Endothelial cell of umbilical vein (primary cell): ENCODE data around the gene SLC26A8. TPM values are rescaled to one million over a fixed set of nuclear protein-coding genes. Genes with fewer than 3 reads are reported as not detected.

Experiments used
- BruUV-seq: library from RNA; stranded (reverse); fragments of 400-500 nt; replicated peaks from 2 replicates; lab custom pipeline; 2021; lab: Mats Ljungman, UMichigan
- CTCF ChIA-PET: fragments of 300-600, 350-600 bp; sonication (Branson Sonifier 250); formaldehyde crosslinking; loops from one replicate; lab custom pipeline; 2021; ENCODE audit warnings: antibody characterized with exemption, inconsistent platforms; lab: Charles Lee
- POLR2A ChIA-PET: fragments of 300-600, 350-600 bp; sonication (Branson Sonifier 250); formaldehyde crosslinking; loops from one replicate; lab custom pipeline; 2021; ENCODE audit warnings: antibody characterized with exemption, inconsistent platforms; lab: Charles Lee
- DNase-seq: peaks from one replicate; pipeline ENCODE4 v3.0.0-alpha.2; 2011; ENCODE audit warnings: low read depth, low spot score
- FAIRE-seq: peaks from 2 replicates; lab custom pipeline; 2011; peaks lifted over from hg19 to GRCh38; lab: Jason Lieb, UNC
- H2AFZ ChIP-seq: 2 replicates; pipeline ENCODE4 v1.6.0; 2012; ENCODE audit warnings: low read depth, low read length, control low read depth, inconsistent platforms
- H3K27ac ChIP-seq: 2 replicates; pipeline ENCODE4 v1.5.1; 2011; ENCODE audit warnings: low read depth, mild to moderate bottlenecking, control low read depth, low read length, moderate library complexity; ENCODE audit not compliant: insufficient read depth
- H3K27me3 ChIP-seq, 2 experiments: 2 replicates each; pipeline versions ENCODE4 v1.6.0 to v1.6.1; 2011; ENCODE audit warnings: low read length in 2 of 2, mixed read lengths in 1 of 2; ENCODE audit not compliant: control insufficient read depth in 2 of 2, insufficient read depth in 2 of 2
- H3K36me3 ChIP-seq, 2 experiments: 2 replicates in 1 of 2; 3 replicates in 1 of 2; pipeline ENCODE4 v1.5.1; 2011; ENCODE audit warnings: low read length in 2 of 2, mild to moderate bottlenecking in 1 of 2, moderate library complexity in 1 of 2; ENCODE audit not compliant: control insufficient read depth in 2 of 2, insufficient read depth in 2 of 2; ENCODE audit errors: extremely low read depth in 1 of 2
- H3K4me1 ChIP-seq: 3 replicates; pipeline ENCODE4 v1.5.1; 2011; ENCODE audit warnings: mild to moderate bottlenecking, low read length; ENCODE audit not compliant: control insufficient read depth, insufficient read depth; ENCODE audit errors: extremely low read depth
- H3K4me2 ChIP-seq: 2 replicates; pipeline ENCODE4 v1.6.1; 2011; ENCODE audit warnings: low read length, control low read depth, mixed read lengths; ENCODE audit not compliant: insufficient read depth
- H3K4me3 ChIP-seq, 3 experiments: fragments of 200-600 bp in 1 of 3; sonication (generic), shearing (Covaris generic) in 1 of 3; replicated peaks in 1 of 3; 2 replicates each; pipeline ENCODE4 v1.5.1; 2011 to 2016; ENCODE audit warnings: control low read depth in 3 of 3, low read length in 3 of 3, mild to moderate bottlenecking in 2 of 3, inconsistent platforms in 1 of 3, low read depth in 1 of 3, moderate library complexity in 1 of 3; ENCODE audit not compliant: insufficient read depth in 1 of 3
- H3K79me2 ChIP-seq: 2 replicates; pipeline ENCODE4 v1.6.0; 2012; ENCODE audit warnings: low read length, inconsistent platforms; ENCODE audit not compliant: control insufficient read depth, insufficient read depth
- H3K9ac ChIP-seq: replicated peaks from 2 replicates; pipeline ENCODE3; 2011; ENCODE audit warnings: low read length, control low read depth; ENCODE audit not compliant: insufficient read depth; ENCODE audit errors: extremely low read depth
- H3K9me1 ChIP-seq: replicated peaks from 3 replicates; pipeline ENCODE4 v1.6.0; 2011; ENCODE audit warnings: mild to moderate bottlenecking, low read length; ENCODE audit not compliant: control insufficient read depth, insufficient read depth; ENCODE audit errors: extremely low read depth
- H3K9me3 ChIP-seq: replicated peaks from 2 replicates; pipeline ENCODE4 v1.5.1; 2012; ENCODE audit warnings: low read length, inconsistent platforms; ENCODE audit not compliant: control insufficient read depth, insufficient read depth
- H4K20me1 ChIP-seq: replicated peaks from 2 replicates; pipeline ENCODE3; 2011; ENCODE audit warnings: mild to moderate bottlenecking, low read length; ENCODE audit not compliant: control insufficient read depth, insufficient read depth; ENCODE audit errors: extremely low read depth
- EZH2 ChIP-seq: IDR thresholded peaks from 2 replicates; pipeline ENCODE4 v1.6.1; 2012; ENCODE audit warnings: borderline replicate concordance, low read depth, mild to moderate bottlenecking, moderate library complexity, low read length, inconsistent platforms; ENCODE audit not compliant: severe bottlenecking
- FOS ChIP-seq: IDR thresholded peaks from 2 replicates; pipeline ENCODE4 v1.6.1; 2011; ENCODE audit warnings: mild to moderate bottlenecking, low read length, moderate library complexity, borderline replicate concordance; ENCODE audit not compliant: insufficient read depth
- GATA2 ChIP-seq: IDR thresholded peaks from 2 replicates; pipeline ENCODE4 v1.7.0; 2011; ENCODE audit warnings: low read depth, mild to moderate bottlenecking, moderate library complexity, mixed read lengths, low read length; ENCODE audit not compliant: insufficient read length, insufficient read depth
- JUN ChIP-seq: IDR thresholded peaks from 2 replicates; pipeline ENCODE4 v1.6.1; 2011; ENCODE audit warnings: borderline replicate concordance, low read depth; ENCODE audit not compliant: insufficient read length, insufficient read depth
- MYC ChIP-seq: IDR thresholded peaks from one replicate; pipeline ENCODE4 v1.6.1; 2011; ENCODE audit warnings: mild to moderate bottlenecking, low read depth, low read length
- POLR2A ChIP-seq: IDR thresholded peaks from 2 replicates; pipeline ENCODE4 v1.6.1; 2012; ENCODE audit warnings: low read depth, mild to moderate bottlenecking, control low read depth, low read length
- POLR2AphosphoS5 ChIP-seq: IDR thresholded peaks from 2 replicates; pipeline ENCODE4 v1.6.1; 2012; ENCODE audit warnings: low read depth, mild to moderate bottlenecking, control low read depth, low read length, moderate library complexity; ENCODE audit not compliant: insufficient read depth
- dilution Hi-C: fragments of 300-500 bp; cut with MboI; formaldehyde crosslinking; loops from one replicate; pipeline ENCODE4 v1.15.0; 2019; ENCODE audit warnings: low sequenced_read_pairs; ENCODE audit not compliant: extremely low pct_ligation_motif_present
- intact Hi-C: fragments of 100-400 bp; cut with micrococcal nuclease; formaldehyde crosslinking; loops from one replicate; pipeline ENCODE4 v1.10.0; 2022
- polyA plus RNA-seq, 4 experiments: library from polyadenylated mRNA; depleted of rRNA in 3 of 4; stranded (reverse) in 3 of 4; unstranded in 1 of 4; fragments of >200 nt; gene quantifications; 2 replicates each; pipeline versions ENCODE4 v1.2.1 to v1.2.3, GENCODE V29; 2011 to 2012; ENCODE audit warnings: missing spikeins in 1 of 4
- total RNA-seq: library from RNA; stranded (reverse); gene quantifications from 2 replicates; pipeline ENCODE4 v1.2.3, GENCODE V29; 2021
- TF ChIP-seq, protein P1 (sequence below), 2 donors: IDR thresholded peaks; 1 replicate in 1 of 2; 2 replicates in 1 of 2; pipeline ENCODE4 v1.5.1; 2011; ENCODE audit warnings: low read length in 2 of 2, mild to moderate bottlenecking in 2 of 2, moderate library complexity in 2 of 2, control low read depth in 1 of 2, inconsistent platforms in 1 of 2, low read depth in 1 of 2; ENCODE audit not compliant: insufficient read depth in 1 of 2; ENCODE audit errors: extremely low read depth in 1 of 2
- TF ChIP-seq, protein P2 (sequence below): IDR thresholded peaks from 2 replicates; pipeline ENCODE4 v1.6.1; 2011; ENCODE audit not compliant: insufficient read depth, insufficient read length

SLC26A8 gene
- total and polyA plus RNA-seq, 2 donors (not counting 3 experiments of a cell fraction or from before 2014, with no cell fraction given) = 0.01 TPM; not detected in 1

DNA sequence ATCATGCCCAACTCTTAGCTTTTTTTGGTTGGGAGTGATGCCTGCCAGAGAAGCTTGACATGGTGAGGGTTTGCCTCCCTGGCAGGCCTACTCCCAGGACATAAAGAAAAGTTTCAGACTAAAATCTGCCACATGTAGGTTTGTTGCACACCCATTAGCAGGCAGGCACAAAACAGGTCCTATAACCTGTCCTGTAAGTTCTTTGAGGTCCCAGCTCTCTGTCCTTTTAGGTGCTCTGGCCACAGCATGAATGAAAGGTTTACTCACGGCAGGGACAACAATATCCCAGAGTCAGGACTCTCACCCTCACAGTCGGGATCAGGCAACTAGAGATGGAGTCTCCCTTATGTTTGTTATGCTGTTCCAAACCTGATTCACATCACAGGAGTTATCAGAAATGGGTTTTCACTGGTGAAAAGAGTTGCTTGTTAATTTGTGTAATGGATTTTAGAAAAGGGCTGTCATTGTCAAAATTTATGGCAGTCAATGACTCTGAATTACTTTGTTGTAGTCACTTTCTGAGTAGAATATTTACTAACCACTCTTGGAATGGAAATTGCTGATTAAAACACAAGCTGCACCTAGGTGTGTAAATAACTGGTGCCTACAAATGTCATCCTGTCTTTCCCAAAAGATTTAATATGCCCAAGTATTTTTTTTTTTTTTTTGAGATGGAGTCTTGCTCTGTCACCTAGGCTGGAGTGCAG, 97.8 kb downstream of the SLC26A8 start:
- ChIA-PET CTCF (interaction anchor here (1.1 kb wide), 1 partner anchor 8 kb away, joined by 3 read pairs; no protein-coding TSS in a partner anchor), POLR2A (no interaction called here)
- FAIRE-seq (no peak), DNase-seq (no peak)
- Histone ChIP-seq H3K9me3 (no peaks in the 10 kb centered on the region), H3K4me2 (no peak overlapping the region), H3K9ac (no peak overlapping the region), H3K27me3 (no peaks in the 10 kb centered on the region), H2AFZ (no peak overlapping the region), H4K20me1 (no peaks in the 10 kb centered on the region), H3K9me1 (no peaks in the 10 kb centered on the region), H3K4me1 (peaks cover under 1% of the 10 kb centered on the region), H3K79me2 (no peaks in the 10 kb centered on the region), H3K4me3 (no peak overlapping the region), H3K27ac (no peak overlapping the region), H3K36me3 (no peaks in the 10 kb centered on the region)
- no TSS peak for BruUV-seq
- intact Hi-C loops = no loop called here
- TF ChIP-seq POLR2A = no peak
- no peak for TF ChIP-seq POLR2AphosphoS5
- no peak for TF ChIP-seq EZH2
- dilution Hi-C loops = no loop called here

DNA sequence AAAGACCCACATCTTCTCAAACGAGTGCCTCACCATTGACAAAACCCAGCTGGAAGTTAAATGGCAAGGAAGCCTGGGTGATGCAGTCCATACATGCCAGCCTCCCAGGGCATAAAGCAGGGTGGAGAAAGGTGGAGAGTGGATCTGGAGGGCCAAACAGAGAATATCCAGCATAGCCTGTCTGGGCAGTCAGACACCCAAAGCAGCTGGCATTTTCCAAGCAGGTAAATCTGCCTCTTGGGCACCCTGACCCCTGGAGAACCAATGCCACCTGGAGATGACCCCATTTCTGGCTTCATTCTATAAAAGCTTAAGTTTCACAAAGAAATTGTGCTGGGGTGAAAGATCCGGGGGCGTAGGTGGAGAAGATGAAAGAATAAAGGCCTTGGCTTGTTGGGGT, 98.5 kb downstream of the SLC26A8 start:
- Histone ChIP-seq H3K9me3 (no peaks in the 10 kb centered on the region), H2AFZ (no peak overlapping the region), H3K27me3 (no peaks in the 10 kb centered on the region), H3K4me3 (no peak overlapping the region), H3K9ac (no peak overlapping the region), H3K79me2 (no peaks in the 10 kb centered on the region), H3K27ac (no peak overlapping the region), H3K4me1 (peaks cover 6% of the 10 kb centered on the region), H3K36me3 (no peaks in the 10 kb centered on the region), H3K4me2 (no peak overlapping the region), H4K20me1 (no peaks in the 10 kb centered on the region), H3K9me1 (no peaks in the 10 kb centered on the region)
- dilution Hi-C loops = no loop called here
- TF ChIP-seq MYC = no peak
- no peak for TF ChIP-seq JUN
- TF ChIP-seq FOS = no peak
- no peak for TF ChIP-seq POLR2A
- TF ChIP-seq, protein P1, sequence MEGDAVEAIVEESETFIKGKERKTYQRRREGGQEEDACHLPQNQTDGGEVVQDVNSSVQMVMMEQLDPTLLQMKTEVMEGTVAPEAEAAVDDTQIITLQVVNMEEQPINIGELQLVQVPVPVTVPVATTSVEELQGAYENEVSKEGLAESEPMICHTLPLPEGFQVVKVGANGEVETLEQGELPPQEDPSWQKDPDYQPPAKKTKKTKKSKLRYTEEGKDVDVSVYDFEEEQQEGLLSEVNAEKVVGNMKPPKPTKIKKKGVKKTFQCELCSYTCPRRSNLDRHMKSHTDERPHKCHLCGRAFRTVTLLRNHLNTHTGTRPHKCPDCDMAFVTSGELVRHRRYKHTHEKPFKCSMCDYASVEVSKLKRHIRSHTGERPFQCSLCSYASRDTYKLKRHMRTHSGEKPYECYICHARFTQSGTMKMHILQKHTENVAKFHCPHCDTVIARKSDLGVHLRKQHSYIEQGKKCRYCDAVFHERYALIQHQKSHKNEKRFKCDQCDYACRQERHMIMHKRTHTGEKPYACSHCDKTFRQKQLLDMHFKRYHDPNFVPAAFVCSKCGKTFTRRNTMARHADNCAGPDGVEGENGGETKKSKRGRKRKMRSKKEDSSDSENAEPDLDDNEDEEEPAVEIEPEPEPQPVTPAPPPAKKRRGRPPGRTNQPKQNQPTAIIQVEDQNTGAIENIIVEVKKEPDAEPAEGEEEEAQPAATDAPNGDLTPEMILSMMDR (IDR thresholded peaks at IDR 0.05; ENCODE audit: extremely low read depth in 1 of 2, insufficient read depth in 1 of 2, low read depth in 1 of 2, low read length in 2 of 2) = no peak
- TF ChIP-seq EZH2 = no peak
- TF ChIP-seq, protein P2, sequence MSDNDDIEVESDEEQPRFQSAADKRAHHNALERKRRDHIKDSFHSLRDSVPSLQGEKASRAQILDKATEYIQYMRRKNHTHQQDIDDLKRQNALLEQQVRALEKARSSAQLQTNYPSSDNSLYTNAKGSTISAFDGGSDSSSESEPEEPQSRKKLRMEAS = no peak
- no peak for TF ChIP-seq POLR2AphosphoS5
- no peak for TF ChIP-seq GATA2
- intact Hi-C loops = no loop called here
- CTCF ChIA-PET = interaction anchor here (1.1 kb wide), 1 partner anchor 9 kb away, joined by 3 read pairs; no protein-coding TSS in a partner anchor
- FAIRE-seq (no peak), DNase-seq (no peak)
- POLR2A ChIA-PET = interaction anchor here (0.6 kb wide), 1 partner anchor 224 kb away, joined by 3 read pairs; no protein-coding TSS in a partner anchor
- BruUV-seq = no TSS peak
